Measurements from ENCODE around the gene PDE3A.

Gene PDE3A

DNA sequence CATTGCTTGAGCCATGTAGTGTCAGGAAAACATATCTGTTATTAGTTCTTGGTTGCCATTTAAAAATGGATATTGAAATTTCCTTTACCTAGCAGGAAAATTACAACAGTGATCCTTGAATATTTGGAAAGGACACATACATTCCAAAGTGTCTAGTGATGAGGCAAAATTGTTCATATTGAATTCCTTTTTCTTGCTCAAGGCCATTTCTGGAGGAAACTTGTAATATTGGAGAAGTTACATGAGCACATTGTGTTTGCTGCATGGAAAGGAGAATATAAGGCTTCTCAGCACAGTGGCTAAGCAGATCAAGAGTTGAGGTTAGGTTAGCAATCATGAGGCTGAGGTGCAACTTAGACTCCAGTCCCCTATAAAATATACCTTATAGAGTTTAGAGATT, 121.9 kb downstream of the PDE3A start:
- DNase-seq (ENCODE audit: low read depth in 2 of 3, low spot score in 2 of 3), result no peak

DNA sequence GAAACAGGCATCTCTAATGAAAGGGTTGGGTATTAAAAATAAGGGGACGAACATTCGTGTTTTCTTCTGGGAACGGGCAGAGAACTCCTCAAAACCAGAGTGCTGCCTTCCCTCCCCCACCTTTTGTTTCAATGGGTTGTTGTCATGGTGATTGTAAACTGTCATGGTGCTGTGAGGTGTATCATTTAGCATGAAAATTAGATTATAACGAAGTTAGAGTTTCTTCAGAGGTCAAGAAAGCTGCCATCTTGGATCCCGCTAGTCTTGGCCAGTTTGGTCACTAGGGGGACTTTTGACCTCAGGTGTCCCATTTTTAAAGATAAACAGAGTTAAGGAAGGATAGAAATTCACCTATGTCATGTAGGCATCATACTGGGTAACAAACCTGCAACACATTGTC, 123.0 kb downstream of the PDE3A start:
- no peak for DNase-seq (ENCODE audit: low read depth in 2 of 3, low spot score in 2 of 3)

DNA sequence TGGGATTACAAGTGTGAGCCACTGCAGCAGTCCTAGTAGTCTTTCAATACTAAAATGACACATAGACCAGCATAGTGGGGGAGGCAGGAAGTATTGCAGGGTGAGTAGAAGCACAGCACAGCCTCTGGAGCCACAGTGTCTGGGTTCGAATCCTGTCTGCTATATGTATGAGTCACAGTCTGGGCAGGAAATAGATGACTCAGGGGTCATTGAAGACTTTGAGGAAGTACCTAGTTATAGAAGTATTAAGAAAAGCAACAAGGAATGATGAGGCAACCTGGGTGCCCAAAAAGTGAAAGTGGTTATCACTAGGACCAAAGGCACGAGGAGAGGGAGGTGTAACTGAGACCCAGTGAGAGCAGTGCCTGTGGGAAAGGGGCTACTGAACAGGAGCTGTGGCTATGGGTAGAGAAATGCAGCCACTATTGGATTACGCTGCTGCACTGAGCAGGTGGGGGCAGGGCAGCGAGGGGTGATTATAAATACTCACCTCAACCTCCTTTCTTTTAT, 124.0 kb downstream of the PDE3A start:
- DNase-seq (ENCODE audit: low read depth in 2 of 3, low spot score in 2 of 3), result no peak

DNA sequence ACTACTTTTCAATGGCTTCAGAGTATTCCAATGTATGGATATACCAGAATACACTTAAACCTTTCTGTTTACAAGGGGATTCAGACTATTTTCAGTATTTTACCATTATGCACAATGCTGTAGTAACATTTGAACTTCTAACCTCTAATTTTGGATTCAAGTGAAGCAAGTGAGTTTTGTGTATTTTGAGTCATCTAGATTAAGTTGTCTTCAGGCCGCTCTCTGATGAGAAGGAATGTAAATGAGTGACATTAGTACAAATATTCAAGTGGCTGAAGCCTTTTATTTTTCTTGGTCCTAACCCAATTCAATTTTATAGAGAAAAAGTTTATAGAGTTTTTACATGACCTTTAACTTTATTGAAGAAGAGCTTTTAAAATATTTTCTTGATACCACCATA, 125.6 kb downstream of the PDE3A start:
- no peak for DNase-seq (ENCODE audit: low read depth in 2 of 3, low spot score in 2 of 3)

DNA sequence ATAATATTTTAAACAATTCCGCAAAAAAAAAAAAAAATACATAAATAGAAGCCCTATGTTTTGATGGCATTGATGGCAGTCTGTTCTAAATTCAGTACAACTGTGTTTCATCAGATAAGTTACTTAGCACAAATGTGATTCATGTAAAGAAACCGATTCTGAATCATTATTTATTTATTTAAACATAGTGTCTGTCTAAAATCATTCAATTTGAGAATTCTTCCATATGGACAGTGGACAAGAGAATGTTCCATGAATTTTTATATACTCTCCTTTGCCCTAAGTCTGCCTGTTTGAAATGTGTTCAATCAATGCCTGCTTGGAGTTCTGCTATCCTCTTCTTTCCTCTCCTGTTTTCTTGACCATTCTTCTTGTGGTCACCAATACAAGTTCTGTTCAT, 126.5 kb downstream of the PDE3A start:
- DNase-seq (ENCODE audit: low read depth in 2 of 3, low spot score in 2 of 3), result no peak

DNA sequence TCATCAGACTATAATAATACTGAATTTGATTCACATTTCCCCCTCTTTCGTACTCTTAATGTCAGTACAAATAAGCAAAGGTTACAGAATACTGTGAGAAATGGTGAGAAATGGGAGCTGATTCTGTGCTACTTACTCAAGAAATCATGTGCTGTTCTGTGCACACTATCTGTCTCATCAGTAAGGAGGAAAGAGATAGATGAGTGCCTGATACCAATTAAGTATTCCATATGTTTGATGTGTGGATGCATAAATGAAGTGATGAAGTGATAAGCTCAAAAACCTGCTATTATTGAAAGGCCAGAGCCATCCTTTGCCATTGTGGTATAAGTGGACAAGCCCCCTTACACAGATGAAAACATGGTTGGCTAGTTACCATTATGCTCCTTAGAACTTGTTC, 127.7 kb downstream of the PDE3A start:
- no peak for DNase-seq (ENCODE audit: low read depth in 2 of 3, low spot score in 2 of 3)

DNA sequence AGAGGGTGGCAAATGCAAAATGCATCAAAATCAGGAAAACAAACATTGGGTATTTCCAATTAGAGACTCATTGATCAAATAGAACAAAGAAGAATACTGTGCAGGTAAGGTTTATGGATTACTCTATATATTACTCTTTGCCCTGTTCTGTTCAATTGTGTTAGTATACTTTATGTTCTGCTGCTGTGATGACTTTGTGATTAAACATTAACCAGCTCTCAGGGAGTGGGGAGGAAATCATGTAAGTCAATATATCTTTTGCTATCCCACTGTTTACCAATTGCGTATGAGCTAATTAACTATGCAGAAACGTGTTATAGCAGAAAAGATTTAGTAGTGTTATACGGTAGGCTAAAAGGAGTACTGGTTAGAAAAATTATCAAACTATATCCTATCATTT, 129.4 kb downstream of the PDE3A start:
- no peak for DNase-seq (ENCODE audit: low read depth in 2 of 3, low spot score in 2 of 3)

DNA sequence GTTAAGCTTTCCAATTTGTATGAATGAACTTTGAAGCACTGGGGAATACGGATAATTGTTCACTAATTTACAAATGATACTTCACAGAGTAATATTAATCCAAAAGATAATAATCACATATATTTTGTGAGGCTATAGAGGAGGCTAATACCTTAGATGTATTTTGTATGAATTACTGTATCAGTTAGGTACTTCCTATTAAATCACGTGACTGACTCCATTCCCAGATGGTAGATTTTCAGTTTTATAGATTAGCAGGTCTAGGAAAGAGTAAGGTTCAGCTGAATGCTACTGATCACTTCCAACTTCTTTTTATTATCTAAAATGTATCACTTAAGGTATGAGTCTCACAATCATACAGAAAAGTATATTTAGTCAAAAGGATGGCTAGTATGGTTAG, 133.6 kb downstream of the PDE3A start:
- DNase-seq (ENCODE audit: low read depth in 2 of 3, low spot score in 2 of 3), result no peak

DNA sequence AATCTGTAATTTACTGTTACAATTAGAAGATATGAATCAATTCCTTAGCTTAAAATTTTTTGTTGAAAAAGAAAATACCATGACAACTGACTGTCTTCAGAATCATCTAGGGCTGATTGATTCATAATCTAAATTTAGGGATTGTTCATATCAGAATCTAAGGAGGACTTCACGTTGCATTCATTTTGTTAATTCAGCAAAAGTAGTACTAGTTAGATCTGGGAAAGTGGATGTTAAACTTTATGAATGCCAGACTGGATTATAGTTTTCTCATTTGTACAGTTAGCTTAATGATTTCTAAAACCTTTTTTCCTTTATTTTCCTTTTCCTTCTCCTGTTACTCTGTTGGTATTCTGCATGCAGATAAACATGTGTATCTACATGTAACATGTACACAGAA, 135.5 kb downstream of the PDE3A start:
- no peak for DNase-seq (ENCODE audit: low read depth in 2 of 3, low spot score in 2 of 3)

DNA sequence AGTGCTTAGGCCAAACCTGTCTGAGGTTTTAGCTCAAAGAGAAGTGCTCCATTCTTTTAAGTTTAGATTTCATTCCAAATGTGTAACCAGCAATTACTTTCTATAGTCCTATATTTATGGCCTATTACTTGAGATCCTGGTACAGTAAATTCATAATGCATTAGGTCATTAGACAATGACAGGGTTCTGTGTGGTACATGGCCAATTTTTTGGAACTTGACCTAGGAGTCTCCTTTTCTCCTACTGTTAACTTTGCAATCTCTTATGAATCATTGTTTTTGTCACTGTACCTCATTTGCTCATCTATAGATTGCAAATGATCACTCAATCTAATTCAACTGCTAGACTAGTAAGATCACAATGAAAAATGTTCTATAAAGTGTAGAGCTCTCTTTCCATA, 136.7 kb downstream of the PDE3A start:
- no peak for DNase-seq (ENCODE audit: low read depth in 2 of 3, low spot score in 2 of 3)

DNA sequence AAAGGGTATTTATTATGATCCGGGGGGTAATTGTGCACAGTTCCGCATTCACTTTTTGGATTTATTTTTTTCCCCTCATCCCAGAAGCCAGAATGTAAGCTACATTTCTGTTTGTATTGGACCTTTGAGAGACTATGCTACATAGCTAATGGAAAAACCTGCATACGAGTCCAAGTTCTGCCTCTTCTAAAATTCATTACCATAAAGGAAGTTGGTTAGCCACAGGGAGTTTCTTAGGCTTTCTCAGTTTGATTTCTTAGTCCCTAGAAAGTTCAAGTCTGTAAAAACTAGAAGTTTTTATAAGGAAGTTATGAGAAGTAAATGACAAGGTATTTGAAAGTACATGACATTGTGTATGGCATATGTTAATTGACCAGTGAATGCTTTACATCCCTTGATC, 138.7 kb downstream of the PDE3A start:
- DNase-seq (ENCODE audit: low read depth in 2 of 3, low spot score in 2 of 3), result no peak

DNA sequence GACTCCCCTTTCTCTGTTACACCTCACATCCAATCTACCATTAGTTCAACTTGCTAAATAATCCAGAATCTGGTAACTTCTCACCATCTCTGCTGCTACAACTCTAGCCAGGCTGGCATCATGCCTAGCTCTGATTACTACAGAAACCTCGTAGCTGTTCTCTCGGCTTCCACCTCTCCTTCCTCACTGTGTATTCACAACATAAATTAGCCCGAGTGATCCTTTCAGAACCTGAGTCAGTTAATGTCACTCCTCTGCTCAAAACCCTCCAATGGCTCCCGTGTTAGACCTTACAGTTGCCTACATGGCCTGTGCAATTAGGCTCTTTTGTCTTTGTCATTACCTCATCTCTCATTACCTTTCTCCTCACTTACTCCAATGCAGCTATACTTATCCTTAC, 139.4 kb downstream of the PDE3A start:
- DNase-seq (ENCODE audit: low read depth in 2 of 3, low spot score in 2 of 3), result no peak

DNA sequence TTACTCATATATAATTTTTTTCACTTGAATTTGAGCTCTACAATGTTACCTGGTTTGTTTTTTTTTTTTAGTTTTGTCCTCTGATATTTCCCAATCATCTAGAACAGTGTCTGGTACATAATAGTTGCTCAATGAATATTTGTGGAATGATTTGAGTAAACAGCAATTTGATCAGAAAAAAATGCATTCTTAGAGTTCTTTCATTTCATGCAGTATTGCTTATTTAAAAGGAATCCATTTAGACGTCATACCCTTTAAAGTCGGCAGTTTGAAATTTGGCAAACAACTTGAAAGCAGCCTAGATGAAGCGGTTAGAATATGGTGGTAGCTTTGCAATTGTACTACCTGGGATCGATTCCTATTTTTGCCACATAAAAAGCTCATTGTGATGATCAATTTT, 140.0 kb downstream of the PDE3A start:
- no peak for DNase-seq (ENCODE audit: low read depth in 2 of 3, low spot score in 2 of 3)

DNA sequence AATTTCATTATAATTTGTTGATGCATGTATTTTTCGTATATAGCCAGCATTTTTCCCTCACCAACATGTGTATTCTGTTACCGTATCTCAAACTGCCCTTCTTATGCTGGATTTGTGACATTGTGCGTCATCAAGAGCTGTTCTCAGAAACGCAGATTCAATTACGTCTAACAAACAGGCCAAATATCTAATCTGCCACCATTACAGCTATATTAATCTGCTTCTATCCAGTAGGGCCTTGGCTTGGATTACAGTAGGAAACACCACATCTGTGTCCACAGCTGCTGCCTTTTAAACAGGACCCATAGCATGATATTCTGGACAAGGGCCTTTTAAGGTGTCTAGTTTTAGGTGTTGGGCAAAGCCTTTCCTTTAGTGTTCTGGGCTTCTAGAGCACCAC, 140.6 kb downstream of the PDE3A start:
- DNase-seq (ENCODE audit: low read depth in 2 of 3, low spot score in 2 of 3), result no peak

DNA sequence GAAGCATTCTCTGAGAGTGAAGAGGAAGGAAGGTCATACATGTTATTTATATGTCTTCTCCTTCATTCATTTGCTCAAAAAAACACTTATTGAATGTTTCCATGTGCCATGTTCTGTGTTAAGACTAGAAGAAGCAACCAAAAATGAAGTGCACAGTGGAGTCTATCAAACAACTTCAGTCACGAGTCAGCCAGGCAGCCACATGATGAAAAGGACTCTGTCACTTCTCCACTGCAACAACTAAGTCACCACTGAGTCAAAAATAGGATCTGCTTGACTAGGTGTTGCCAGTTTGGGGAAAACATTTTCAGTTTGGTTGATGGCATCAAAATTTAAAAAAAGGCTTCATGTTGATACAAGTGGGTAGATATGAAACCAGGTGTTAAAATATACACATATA, 142.5 kb downstream of the PDE3A start:
- DNase-seq (ENCODE audit: low read depth in 2 of 3, low spot score in 2 of 3), result no peak

DNA sequence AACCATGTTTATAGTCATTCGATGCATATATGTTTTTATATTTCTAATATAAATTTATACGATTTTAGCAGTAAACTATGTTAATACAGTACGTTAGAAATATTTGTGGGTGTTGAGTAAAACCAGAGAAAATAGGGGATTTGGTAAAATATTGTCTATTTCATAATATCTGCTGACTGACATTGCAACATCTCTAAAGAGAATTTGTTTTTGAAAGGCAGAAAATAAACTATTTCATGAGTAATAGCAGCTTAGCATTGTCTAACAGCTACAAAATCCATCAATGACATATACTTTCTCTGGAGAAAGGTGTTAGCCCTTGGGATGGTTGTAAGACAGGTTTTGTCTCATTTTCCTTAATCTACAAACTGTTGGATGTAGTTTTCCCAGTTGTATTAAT, 144.9 kb downstream of the PDE3A start:
- no peak for DNase-seq (ENCODE audit: low read depth in 2 of 3, low spot score in 2 of 3)

DNA sequence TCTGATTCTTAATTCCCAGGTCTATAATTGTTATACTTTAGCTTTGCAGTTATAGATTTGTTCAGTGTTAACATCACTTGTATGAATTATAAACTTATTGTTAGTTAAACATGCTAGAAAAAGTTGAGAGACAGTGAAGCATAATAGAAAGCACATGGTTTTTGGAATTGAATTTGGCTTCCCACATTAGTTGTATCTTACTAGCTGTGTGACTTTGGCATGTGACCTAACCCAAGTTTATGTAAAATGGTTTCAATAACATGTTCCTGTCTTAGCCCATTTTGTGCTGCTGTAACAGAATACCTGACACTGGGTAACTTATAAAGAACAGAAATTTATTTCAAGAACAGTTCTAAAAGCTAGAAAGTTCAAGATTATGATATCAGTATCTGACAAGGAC, 146.3 kb downstream of the PDE3A start:
- no peak for DNase-seq (ENCODE audit: low read depth in 2 of 3, low spot score in 2 of 3)

DNA sequence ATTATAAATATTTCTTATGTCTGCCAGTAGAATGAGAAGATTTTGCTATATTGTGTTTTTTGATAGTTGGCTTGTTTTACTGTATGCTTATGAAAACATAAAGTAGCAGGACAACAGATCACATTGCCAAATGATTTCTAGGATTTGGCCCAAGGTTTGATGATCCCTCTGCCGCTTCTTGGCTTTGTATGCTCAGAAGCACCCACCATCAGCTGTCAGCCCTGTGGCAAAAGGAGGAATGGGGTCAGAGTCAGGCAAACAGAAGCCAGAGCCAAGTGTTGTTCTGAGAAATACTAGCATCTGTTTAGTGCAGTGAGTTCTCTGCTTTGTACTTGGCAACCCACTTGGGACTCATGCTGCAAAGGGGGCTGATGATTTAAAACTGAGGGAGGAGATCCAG, 152.2 kb downstream of the PDE3A start:
- no peak for DNase-seq (ENCODE audit: low read depth in 2 of 3, low spot score in 2 of 3)

DNA sequence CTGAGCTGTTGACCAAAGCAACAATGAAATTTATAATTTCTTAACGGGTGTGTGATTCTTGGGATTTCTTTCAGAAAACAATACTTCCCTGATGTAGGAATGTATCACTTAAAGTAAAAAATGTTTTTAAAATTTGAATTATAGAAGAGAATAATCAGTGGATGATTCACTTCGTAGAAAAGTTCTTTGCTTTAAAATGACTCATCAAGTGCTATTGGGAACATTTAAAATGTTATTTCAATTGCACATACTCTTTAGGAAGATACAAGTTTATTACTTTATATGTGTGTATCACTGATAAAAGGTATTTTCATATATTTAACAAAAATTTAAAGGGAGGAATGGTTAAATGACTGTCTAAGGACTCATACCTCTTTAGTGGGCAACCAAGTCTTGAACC, 155.3 kb downstream of the PDE3A start:
- DNase-seq (ENCODE audit: low read depth in 2 of 3, low spot score in 2 of 3), result no peak

DNA sequence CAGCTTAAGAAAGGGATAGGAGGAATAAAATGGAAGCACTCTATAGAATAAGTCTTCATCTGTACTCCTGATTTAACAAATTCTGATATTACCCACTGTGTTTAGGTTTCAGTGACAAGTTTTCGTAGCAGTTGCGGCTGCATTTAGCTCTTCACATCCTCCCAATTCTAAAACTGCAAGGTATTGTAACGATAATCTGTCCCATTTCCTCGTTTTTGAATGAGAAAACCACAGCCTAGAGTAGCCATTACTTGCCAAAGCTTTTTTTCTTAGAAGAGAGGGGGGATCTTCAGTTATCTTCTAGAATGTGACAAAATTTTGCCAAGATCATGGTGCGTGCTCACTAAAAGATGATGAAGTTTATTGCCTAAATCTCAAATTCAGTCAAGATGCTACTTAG, 155.8 kb downstream of the PDE3A start:
- no peak for DNase-seq (ENCODE audit: low read depth in 2 of 3, low spot score in 2 of 3)

DNA sequence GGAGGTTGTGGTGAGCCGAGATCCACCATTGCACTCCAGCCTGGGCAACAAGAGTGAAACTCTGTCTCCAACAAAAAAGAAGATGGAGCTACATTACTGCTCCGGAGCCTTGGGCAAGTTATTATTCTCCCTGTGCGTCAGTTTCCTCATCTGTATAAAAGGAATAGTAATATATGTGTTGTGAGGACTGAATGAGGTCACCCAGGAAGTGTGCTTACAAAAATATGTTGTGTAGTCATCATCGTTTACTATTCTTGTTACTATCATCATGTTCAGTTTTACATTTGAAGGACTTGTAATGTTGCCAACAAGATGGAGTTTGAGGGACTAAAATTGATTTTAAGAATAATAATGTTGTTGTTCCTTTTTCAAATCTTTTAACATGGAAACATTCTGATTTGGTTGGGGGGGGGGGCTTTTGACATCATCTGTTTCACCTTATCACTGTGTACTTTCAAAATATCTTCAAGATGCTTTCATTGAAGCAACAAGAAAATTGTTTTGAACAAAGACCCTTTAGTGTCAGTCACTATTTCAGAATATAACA, 156.8 kb downstream of the PDE3A start:
- DNase-seq (ENCODE audit: low read depth in 2 of 3, low spot score in 2 of 3), result no peak

DNA sequence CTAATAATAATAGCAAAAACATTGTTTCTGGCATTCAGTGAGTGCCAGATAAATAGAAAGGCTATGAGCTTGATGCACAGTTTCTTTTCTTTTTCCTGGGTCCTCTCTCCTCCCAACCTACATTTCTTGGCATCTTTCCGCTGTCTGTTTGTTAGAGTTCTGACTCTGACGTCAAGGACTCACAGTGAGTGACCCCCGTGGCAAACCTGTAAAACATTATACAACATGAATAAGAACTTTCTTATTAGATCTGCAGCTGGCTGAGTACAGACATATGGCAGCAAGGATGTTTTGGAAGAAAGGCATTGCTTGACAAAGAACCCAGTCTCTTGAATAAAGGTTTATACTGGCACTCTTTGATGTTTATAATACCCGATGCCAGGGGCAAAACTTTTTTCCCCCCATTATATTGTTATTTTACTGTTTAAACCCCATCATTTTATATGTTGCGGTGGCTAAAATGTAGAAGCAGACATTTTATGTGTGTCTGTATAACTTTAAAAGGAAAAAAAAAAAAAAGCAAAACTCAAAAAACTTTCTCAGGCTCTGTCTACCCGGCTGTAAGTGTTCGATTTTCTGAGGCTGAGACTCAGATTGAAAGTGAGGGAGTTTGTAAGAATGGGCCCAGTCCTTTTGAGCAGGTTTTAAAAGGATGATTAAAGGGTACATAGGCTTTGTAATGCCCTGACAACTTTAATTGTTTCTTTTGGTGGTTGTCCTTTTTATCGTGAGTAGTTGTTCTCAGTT, 159.3 kb downstream of the PDE3A start:
- no peak for DNase-seq (ENCODE audit: low read depth in 2 of 3, low spot score in 2 of 3)

DNA sequence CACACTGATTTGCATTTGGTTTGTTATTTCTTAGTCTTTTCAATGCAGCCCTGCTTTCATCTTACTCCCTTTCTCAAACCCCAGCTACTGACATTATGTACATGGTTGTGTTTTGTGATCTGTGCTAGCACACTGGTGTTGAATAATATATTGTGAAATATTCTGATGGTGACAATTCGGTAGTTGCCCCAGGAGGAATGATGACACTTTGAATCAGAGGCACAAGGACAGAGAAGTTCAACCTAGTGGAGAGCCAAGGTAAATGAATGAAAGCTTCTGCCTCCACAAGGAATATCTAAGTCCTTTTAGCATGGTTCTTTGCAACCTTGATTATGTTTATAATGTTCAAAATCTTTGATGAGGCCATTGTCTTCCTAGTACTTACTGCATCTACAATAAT, 159.9 kb downstream of the PDE3A start:
- no peak for DNase-seq (ENCODE audit: low read depth in 2 of 3, low spot score in 2 of 3)

All from activated CD8-positive, alpha-beta memory T cell treated with anti-CD3 and anti-CD28 coated beads for 48 hours (primary cell).